ENCODE results near the gene DGAT2.

DGAT2 gene

GRCh38 chr11:75757651-75758050, 10.9 kb upstream of the DGAT2 start:
- no peak for DNase-seq

GRCh38 chr11:75759832-75760231, 8.7 kb upstream of the DGAT2 start:
- no peak for DNase-seq

DNA sequence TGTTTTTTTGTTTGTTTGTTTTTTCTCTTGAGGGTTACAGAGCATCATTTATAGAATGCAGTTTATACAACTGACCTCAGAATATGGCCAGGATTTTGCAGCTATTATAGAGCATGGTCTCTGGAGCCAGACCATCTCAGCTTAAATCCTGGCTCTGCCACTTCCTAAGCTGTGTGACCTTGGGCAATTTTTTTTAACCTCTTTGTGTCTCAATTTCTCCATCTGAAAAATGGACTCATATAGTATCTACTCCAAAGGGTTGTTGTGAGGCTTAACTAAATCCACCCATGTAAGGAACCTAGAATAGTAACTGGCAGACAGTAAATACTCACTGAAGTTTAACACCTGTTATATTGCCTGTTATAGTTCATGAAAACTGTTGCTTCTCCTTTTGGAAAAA, 8.3 kb upstream of the DGAT2 start:
- DNase-seq: no peak

GRCh38 chr11:75760710-75761493, 7.7 kb upstream of the DGAT2 start:
- no peak for DNase-seq

DNA sequence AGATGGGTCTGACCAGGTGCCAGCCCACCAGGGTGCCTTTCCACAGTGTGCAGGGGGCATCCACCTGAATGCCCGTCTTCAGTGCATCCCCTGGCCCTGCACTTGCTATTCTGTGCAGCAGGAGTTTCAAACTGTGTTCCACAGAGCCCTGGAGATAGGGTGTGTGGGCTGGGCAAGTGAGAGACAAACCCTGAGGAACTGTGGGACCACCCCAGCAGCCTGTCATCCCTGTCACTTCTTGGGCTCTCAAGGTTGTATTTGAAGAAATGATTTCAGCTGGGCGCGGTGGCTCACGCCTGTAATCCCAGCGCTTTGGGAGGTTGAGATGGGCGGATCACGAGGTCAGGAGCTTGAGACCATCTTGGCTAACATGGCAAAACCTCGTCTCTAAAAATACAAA, 6.4 kb upstream of the DGAT2 start:
- DNase-seq: no peak

- no peak for DNase-seq
These were observed 5.7 kb upstream of the DGAT2 start for GRCh38 chr11:75762885-75763284.

GRCh38 chr11:75763846-75764245, 4.7 kb upstream of the DGAT2 start:
- no peak for DNase-seq

DNA sequence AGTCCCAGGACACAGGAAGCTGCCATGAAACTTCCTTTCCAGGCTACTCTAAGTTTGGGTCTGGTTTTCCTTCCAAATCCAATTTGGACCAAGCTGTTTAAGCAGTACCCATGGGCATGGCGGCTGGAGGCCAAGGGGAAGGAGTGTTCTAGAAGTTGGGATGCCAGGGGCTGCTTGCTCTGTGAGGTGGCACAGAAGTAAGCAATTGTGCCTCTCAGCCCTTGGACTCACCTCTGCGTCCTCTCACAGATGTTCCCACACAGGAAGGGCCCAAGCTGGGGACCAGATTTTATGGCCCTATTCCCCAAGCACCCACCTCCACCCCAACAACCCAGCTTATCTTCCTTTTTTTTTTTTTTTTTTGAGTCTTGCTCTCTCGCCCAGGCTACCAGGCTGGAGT, 3.5 kb upstream of the DGAT2 start:
- no peak for DNase-seq

GRCh38 chr11:75766443-75767227, 1.9 kb upstream of the DGAT2 start:
- no peak for DNase-seq

DNA sequence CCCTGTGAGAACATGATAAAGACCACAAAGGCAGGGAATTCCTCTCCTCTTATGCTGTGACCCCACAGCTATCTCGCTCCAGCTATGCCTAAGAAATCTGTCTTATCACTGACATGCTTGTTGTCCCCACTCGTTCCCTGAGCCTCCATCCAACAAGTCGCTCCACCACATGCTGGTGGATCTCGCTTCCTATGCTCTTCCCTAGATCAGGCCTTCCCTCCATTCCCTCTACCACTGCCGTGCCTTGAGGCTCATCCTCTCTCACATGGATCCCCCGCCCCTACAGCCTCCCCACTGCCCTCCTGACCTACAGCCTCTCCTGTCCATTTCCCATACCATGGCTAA, 1.4 kb upstream of the DGAT2 start:
- DNase-seq: no peak

GRCh38 chr11:75767793-75768111, 826 bp upstream of the DGAT2 start:
- no peak for DNase-seq

DNA sequence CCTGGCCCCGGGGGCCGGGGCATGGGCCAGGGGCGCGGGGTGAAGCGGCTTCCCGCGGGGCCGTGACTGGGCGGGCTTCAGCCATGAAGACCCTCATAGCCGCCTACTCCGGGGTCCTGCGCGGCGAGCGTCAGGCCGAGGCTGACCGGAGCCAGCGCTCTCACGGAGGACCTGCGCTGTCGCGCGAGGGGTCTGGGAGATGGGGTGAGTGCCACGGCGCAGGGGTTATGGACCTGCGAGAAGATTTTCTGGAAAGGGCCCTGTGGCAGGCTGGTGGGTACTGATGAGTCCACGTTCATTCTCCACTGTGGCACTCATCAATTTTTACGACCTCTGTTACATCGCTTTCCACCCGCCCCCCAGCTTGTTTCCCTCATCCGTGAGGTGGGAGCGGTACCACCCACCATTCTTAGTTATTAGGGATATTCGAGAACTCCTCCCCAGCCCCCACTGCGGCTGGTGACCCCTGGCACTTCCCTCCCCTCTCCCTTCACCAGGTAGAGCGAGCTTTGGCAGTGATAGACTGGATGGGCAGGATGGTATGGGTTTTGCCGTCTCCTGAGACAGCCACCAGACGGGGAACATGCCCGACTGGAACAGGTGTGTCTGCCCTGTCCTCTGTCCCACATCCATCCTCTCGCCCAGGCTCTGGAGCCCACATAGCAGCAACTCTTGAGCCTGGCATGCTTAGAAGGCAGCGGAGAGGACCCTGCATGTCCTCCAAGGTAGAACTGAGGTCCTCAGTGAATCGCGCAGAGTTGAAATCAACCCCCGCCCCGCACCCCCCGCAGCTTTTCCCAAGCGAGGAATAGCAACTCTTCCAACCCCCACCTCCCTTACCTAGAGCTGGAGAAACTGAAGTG, 562 bp downstream of the DGAT2 start:
- no peak for DNase-seq

DNA sequence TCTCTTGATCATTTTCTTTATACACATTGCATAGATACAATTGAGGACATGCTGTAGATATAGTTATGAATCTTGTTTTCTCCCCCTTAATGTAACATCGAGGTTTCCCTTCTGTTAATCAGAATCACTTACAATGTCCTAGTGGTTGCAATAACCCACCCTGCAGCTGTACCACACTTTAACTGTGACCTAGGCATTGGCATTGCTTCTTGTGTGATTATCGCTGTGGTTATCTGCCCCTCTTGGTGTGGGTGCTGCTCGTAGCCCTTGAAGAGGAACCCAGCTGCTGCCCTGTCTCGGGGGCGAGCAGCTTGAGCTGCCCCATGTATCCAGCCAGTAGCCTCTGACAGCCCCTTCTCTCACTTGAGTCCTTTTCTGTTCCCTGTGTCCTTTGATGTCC, 1.5 kb downstream of the DGAT2 start:
- DNase-seq: no peak

GRCh38 chr11:75771646-75772410, 3.2 kb downstream of the DGAT2 start:
- DNase-seq: no peak

GRCh38 chr11:75773595-75774353, 5.2 kb downstream of the DGAT2 start:
- no peak for DNase-seq

GRCh38 chr11:75775056-75775455, 6.5 kb downstream of the DGAT2 start:
- DNase-seq: no peak

DNA sequence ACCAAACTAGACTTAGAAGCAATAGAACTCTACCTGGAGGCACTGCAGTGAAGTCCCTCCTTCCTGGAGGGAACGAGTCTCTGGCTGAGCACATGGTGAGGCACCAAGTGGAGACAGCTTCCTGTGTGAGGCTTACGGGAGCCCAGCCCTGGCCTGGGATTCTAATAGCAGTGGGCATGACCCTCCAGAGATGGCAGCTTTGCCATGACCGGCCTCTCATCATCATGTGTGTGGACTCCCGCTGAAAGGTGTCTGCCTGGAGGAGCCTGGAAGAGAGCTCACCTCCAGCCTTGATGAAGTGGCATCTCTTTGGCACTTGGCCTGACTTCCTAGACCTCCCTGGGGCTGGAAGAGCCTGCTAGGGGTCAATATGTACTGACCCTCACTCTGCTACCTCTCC, 8.0 kb downstream of the DGAT2 start:
- DNase-seq: no peak

- no peak for DNase-seq
These were observed 9.0 kb downstream of the DGAT2 start for GRCh38 chr11:75777461-75778110.

- no peak for DNase-seq
These were observed 10.4 kb downstream of the DGAT2 start for GRCh38 chr11:75778962-75779361.

- no peak for DNase-seq
These were observed 11.4 kb downstream of the DGAT2 start for GRCh38 chr11:75779960-75780359.

DNA sequence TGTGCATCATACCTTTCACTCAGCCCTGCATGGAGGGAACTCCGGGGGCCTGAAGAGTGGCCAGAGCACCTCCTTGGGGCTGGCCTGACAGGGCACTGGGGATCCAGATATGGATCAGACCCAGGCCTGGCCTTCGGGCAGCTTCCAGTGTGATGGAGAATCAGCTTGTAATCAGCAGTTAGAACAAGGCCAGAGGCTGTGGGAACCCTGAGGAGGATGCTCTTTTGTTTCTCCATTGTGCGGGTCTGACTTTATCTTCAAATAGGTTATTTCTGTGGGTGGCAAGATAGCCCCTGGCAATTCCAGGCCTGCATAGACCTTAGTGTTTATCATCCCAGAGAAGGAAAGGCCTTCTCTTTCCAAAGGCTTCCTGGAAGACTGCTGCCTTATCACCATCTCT, 12.3 kb downstream of the DGAT2 start:
- no peak for DNase-seq

- no peak for DNase-seq
These were observed 12.7 kb downstream of the DGAT2 start for GRCh38 chr11:75781296-75781695.

Data from DMS153 (cell line).